DND-41 (cell line): ENCODE measurements around the gene RTCB.

Experiments
- EZH2 ChIP-seq: IDR thresholded peaks from 3 replicates; pipeline ENCODE4 v1.6.1; 2012; ENCODE audit warnings: borderline replicate concordance, low read depth, mild to moderate bottlenecking, moderate library complexity, low read length, inconsistent platforms; ENCODE audit not compliant: severe bottlenecking
- TF ChIP-seq, protein P1 (sequence below): IDR thresholded peaks from 2 replicates; pipeline ENCODE4 v1.5.1; 2012; ENCODE audit warnings: borderline replicate concordance, low read length, moderate library complexity, mild to moderate bottlenecking; ENCODE audit not compliant: poor library complexity, severe bottlenecking; ENCODE audit errors: extremely low read depth

DNA sequence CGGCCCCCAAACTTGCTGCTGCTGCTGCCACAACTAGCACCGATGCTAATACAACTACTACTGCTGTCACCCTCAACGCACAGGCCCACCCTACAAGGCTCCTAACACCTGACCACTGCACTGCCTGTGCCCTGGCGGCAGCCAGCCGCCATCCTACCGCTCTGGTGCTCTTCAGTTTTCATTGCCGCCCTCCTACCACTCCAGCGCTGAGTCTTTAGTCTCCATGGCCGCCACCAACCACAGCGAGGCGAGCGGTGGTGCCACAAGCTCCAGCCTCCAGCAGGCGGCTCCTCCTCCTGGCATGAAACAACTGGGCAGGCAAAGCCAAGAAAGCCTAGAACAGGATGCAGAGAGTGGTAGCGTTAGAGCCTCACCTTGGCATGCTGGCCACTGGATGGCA lies 59.4 kb downstream of the RTCB start:
- TF ChIP-seq, protein P1, sequence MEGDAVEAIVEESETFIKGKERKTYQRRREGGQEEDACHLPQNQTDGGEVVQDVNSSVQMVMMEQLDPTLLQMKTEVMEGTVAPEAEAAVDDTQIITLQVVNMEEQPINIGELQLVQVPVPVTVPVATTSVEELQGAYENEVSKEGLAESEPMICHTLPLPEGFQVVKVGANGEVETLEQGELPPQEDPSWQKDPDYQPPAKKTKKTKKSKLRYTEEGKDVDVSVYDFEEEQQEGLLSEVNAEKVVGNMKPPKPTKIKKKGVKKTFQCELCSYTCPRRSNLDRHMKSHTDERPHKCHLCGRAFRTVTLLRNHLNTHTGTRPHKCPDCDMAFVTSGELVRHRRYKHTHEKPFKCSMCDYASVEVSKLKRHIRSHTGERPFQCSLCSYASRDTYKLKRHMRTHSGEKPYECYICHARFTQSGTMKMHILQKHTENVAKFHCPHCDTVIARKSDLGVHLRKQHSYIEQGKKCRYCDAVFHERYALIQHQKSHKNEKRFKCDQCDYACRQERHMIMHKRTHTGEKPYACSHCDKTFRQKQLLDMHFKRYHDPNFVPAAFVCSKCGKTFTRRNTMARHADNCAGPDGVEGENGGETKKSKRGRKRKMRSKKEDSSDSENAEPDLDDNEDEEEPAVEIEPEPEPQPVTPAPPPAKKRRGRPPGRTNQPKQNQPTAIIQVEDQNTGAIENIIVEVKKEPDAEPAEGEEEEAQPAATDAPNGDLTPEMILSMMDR = no peak
- TF ChIP-seq EZH2 = no peak
